Heart left ventricle (tissue), 16 donors: ENCODE data around the gene TACO1. TPM values are rescaled to one million over a fixed set of nuclear protein-coding genes. Genes with fewer than 3 reads are reported as not detected.
A peak's percentile ranks its signal among the peaks of the same experiment; 100 is the strongest.

ENCODE experiments used
- ATAC-seq, 4 donors: fragments of 200-7000 bp; cut with Tn5 transposase; one replicate each; pipeline ENCODE4 v1.9.1; 2020 to 2022; ENCODE audit warnings: moderate library complexity in 4 of 4, mild to moderate bottlenecking in 3 of 4, moderate number of reproducible peaks in 1 of 4
- DNase-seq, 5 donors: peaks; one replicate each; pipeline ENCODE4 v3.0.0-alpha.2; 2020
- H3K27ac ChIP-seq, 12 donors: fragments of 200-600 bp; sonication (generic) in 4 of 12; one replicate each; pipeline versions ENCODE4 v1.5.0 to v1.8.0; 2016 to 2022; ENCODE audit warnings: mild to moderate bottlenecking in 2 of 12
- H3K27me3 ChIP-seq, 9 donors: fragments of 200-600 bp; sonication (generic) in 2 of 9; one replicate each; pipeline versions ENCODE4 v1.5.1 to v1.8.0; 2016 to 2022; ENCODE audit warnings: mild to moderate bottlenecking in 3 of 9
- H3K36me3 ChIP-seq, 9 donors: fragments of 200-600 bp; sonication (generic) in 2 of 9; one replicate each; pipeline versions ENCODE4 v1.5.0 to v1.8.0; 2018 to 2022; ENCODE audit warnings: mild to moderate bottlenecking in 2 of 9
- H3K4me1 ChIP-seq, 12 donors: fragments of 200-600 bp; sonication (generic) in 4 of 12; one replicate each; pipeline versions ENCODE4 v1.5.0 to v1.8.0; 2016 to 2022; ENCODE audit warnings: mild to moderate bottlenecking in 3 of 12
- H3K4me3 ChIP-seq, 12 donors: fragments of 200-600 bp; sonication (generic) in 4 of 12; one replicate each; pipeline versions ENCODE4 v1.5.0 to v1.8.0; 2017 to 2022; ENCODE audit warnings: mild to moderate bottlenecking in 9 of 12, moderate library complexity in 4 of 12
- H3K9me3 ChIP-seq, 12 donors: fragments of 200-600 bp; sonication (generic) in 4 of 12; one replicate each; pipeline versions ENCODE4 v1.5.0 to v1.8.0; 2016 to 2022; ENCODE audit warnings: mild to moderate bottlenecking in 1 of 12
- POLR2A ChIP-seq, 2 donors: fragments of 450-650 bp; IDR thresholded peaks; one replicate each; pipeline ENCODE4 v1.6.1; 2017; ENCODE audit warnings: antibody characterized with exemption in 2 of 2, mild to moderate bottlenecking in 2 of 2, moderate library complexity in 2 of 2
- whole genome bisulfite sequencing, 4 donors: extraction: QIAGEN DNeasy Blood & Tissue Kit in 2 of 4; methylation state at CpG; one replicate each; pipeline versions ENCODE4 v1.1.5 to v1.1.7; 2013 to 2018; 5-methylcytosine and 5-hydroxymethylcytosine counted together
- intact Hi-C, 10 donors: fragments of 100-400 bp; cut with DNase I; formaldehyde crosslinking; loops; one replicate each; pipeline versions ENCODE4 v1.11.1 to v1.14.2; 2022
- polyA plus RNA-seq, 2 donors: library from polyadenylated mRNA; stranded (reverse); fragments of 200-250 nt; gene quantifications; one replicate each; pipeline ENCODE4 v1.2.3, GENCODE V29; 2013
- total RNA-seq, 9 donors: library from RNA; depleted of rRNA in 2 of 9; stranded (reverse); fragments of >200 nt in 2 of 9; fragmentation: NEBNext Ultra II Directional in 3 of 9; extraction: Animal tissue kit (Norgen Biotek cat#: 25700) in 3 of 9; gene quantifications; one replicate each; pipeline versions ENCODE4 v1.1.0 to v1.2.4, GENCODE V29; 2016 to 2023
- TF ChIP-seq, protein P1 (sequence below), 12 donors: fragments of 200-600 bp; sonication (generic) in 4 of 12; IDR thresholded peaks; one replicate each; pipeline versions ENCODE4 v1.5.0 to v1.8.0; 2018 to 2022; ENCODE audit warnings: antibody characterized with exemption in 12 of 12, mild to moderate bottlenecking in 5 of 12
- donor health status: ischemic (EF 13 %, LVEDD 7.1; RV severe dilation, severe dysfunction).
- donor health status: healthy with polysubstance abuse.
- donor health status: DM: no; HTN: yes; CAD: no.
- donor health status: DM: no; HTN: no; CAD: no.
- donor health status: ischemic (EF 25% LVEDD 6.9; RV normal size, moderate dysfunction).
- donor health status: ischemic (EF 25% LVEDD 5.7; RV mildly dilated, moderate dysfunction).
- donor health status: healthy.
- donor health status: DM: yes; HTN: yes; CAD: no.
- donor health status: ischemic (EF 35%, LVEDD 5.7; RV mildly dilated, moderate dysfunction).
- donor health status: nonischemic (EF 11% LVEDD 7.7; RV severe dilation, severe dysfunction).
- donor health status: DM: yes; HTN: yes; CAD: no.
- donor health status: PGD.
- donor health status: ischemic (EF 29% LVEDD 5.4; RV normal size, mild dysfunction).
- donor health status: nonischemic (EF 23%, LVEDD 6.1; RV moderate dilation, normal function).

TACO1 gene
- total and polyA plus RNA-seq, 11 donors = 23.0 to 54.9 (median 44.7) TPM

DNA sequence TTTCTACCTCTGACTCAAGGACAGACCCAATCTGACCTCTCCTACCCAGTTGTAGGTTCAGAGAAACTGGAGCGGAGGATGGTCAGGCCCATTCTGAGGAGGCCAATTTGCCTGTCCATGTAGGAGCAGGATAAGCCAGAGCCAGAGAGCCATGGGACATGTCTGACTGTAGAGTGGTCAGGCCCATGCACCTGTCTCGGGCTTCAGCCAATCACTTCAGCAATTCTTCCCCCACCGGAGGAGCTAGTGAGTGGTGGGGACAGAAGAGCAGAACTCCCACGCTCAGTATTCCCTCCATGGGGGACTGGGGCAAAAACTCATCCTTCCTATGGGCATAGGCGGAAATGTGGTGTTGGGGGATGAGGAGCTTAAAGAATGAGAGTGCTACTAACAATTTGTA, 36.1 kb upstream of the TACO1 start:
- Histone ChIP-seq H3K4me3 (no peak overlapping the region), H3K4me1 (peaks cover 0 to 19% (median 3%) of the 10 kb centered on the region in 12 donors), H3K9me3 (no peaks in the 10 kb centered on the region), H3K27ac (no peak overlapping the region), H3K36me3 (peaks cover 0 to 4% (median 0%) of the 10 kb centered on the region in 9 donors), H3K27me3 (no peaks in the 10 kb centered on the region)
- no peak for DNase-seq
- intact Hi-C loops = no loop called here
- WGBS, 4 donors = 93 to 98% (median 95%) methylated on average over 5 of the region's 5 CpGs
- ATAC-seq = no peak
- no peak for TF ChIP-seq POLR2A (IDR thresholded peaks at IDR 0.05)
- TF ChIP-seq, protein P1, sequence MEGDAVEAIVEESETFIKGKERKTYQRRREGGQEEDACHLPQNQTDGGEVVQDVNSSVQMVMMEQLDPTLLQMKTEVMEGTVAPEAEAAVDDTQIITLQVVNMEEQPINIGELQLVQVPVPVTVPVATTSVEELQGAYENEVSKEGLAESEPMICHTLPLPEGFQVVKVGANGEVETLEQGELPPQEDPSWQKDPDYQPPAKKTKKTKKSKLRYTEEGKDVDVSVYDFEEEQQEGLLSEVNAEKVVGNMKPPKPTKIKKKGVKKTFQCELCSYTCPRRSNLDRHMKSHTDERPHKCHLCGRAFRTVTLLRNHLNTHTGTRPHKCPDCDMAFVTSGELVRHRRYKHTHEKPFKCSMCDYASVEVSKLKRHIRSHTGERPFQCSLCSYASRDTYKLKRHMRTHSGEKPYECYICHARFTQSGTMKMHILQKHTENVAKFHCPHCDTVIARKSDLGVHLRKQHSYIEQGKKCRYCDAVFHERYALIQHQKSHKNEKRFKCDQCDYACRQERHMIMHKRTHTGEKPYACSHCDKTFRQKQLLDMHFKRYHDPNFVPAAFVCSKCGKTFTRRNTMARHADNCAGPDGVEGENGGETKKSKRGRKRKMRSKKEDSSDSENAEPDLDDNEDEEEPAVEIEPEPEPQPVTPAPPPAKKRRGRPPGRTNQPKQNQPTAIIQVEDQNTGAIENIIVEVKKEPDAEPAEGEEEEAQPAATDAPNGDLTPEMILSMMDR (IDR thresholded peaks at IDR 0.05) = no peak

DNA sequence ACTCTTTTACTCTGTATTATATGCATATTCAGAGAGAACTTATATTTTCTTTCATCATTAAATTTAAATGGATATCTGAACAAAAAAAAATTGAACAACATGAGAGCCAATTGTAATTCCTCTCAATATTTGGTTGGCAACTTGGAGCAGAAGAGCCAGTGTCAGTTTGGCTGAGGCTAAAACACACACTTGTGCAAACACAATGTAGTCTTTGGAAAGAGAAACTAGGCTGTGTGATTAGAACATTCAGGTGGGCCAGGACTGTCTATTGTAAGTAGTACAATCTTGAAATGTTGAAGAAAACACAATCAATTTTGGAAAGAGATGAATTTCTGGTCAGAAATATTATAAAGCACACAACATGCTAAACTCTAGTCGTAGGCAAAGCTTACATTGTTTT, 33.5 kb upstream of the TACO1 start:
- Histone ChIP-seq H3K4me3 (no peak overlapping the region), H3K27me3 (no peaks in the 10 kb centered on the region)

DNA sequence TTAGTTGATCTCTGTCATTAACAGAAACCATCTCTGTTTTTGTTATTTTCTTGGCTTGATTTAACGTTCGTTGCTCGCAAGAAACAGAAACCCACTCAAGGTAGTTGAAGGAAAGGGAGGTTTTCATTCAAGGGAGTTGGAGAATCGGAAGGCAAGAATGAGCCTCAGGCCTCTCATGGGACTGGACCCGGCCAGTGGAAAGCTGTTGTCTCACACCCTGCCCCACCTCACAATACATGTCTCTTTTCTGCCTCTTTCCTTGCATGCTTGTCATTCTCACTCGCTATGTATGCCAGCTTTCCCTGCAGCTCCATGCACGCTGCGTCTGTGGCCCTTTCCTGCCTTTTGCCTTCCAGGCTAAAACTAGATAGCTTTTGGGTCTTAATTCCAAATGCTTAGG, 32.1 kb upstream of the TACO1 start:
- ATAC-seq (no peak), DNase-seq (no peak)
- TF ChIP-seq, protein P1 (IDR thresholded peaks at IDR 0.05) = no peak
- no peak for TF ChIP-seq POLR2A (IDR thresholded peaks at IDR 0.05)
- intact Hi-C loops = no loop called here
- Histone ChIP-seq H3K9me3 (no peaks in the 10 kb centered on the region), H3K27me3 (no peaks in the 10 kb centered on the region), H3K4me1 (peaks cover 0 to 3% (median 0%) of the 10 kb centered on the region in 12 donors), H3K27ac (no peak overlapping the region), H3K36me3 (peaks cover 0 to 6% (median 0%) of the 10 kb centered on the region in 9 donors), H3K4me3 (no peak overlapping the region)
- WGBS, 4 donors = 67 to 76% (median 75%) methylated on average over 8 of the region's 8 CpGs

More for the DNA sequence above, 33.5 kb upstream of the TACO1 start:
- TF ChIP-seq POLR2A (IDR thresholded peaks at IDR 0.05) = no peak
- TF ChIP-seq, protein P1 (IDR thresholded peaks at IDR 0.05) = no peak
- no peak for DNase-seq
- no peak for ATAC-seq
- WGBS, 4 donors = 83 to 98% (median 92%) methylated on average over 1 of the region's 1 CpG
- Histone ChIP-seq H3K9me3 (no peaks in the 10 kb centered on the region), H3K27ac (no peak overlapping the region), H3K4me1 (peaks cover 0 to 9% (median 0%) of the 10 kb centered on the region in 12 donors), H3K36me3 (peaks cover 0 to 6% (median 0%) of the 10 kb centered on the region in 9 donors)
- intact Hi-C loops = no loop called here

DNA sequence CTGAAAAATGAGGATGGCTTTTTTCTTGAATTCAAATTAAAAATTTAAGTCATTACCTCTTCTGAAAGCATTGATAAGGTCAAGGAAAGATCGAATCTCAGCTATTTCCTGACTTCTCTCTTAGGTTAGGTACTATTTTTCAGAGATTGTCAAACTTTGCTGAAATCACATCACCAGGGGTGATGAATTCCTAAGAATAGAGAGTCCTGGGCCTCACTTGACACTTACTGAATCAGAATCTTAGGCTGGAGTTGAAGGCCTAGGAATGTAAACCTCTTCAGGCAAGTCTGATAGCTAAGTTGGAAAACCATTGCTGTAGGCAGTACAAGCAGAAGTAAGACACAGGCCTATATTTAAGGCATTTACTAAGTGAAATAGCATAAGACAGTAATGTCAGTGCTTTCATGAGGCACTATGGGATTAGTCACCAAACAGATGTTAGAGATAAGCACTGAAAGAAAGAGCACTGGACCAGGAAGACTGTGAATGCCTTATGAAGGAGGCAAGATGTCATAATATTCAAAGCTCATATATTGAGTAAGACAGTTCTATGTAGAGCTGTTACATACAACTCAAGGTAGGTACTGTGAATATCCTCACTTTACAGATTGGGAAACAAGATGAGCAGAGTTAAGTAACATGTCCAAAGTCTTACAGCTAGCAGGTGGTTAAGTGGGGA, 28.9 kb upstream of the TACO1 start:
- 80 to 86% (median 82%) methylated on average over 1 of the region's 1 CpG for WGBS, 4 donors
- TF ChIP-seq POLR2A (IDR thresholded peaks at IDR 0.05) = no peak
- TF ChIP-seq, protein P1 (IDR thresholded peaks at IDR 0.05) = no peak

More for the DNA sequence above, 28.9 kb upstream of the TACO1 start:
- no peaks in the 10 kb centered on the region for H3K27me3 ChIP-seq
- H3K36me3 ChIP-seq = peaks cover 0 to 6% (median 0%) of the 10 kb centered on the region in 9 donors
- H3K4me1 ChIP-seq = peaks cover 0 to 3% (median 0%) of the 10 kb centered on the region in 12 donors
- intact Hi-C loops = no loop called here
- no peak overlapping the region for H3K27ac ChIP-seq
- no peaks in the 10 kb centered on the region for H3K9me3 ChIP-seq
- no peak for DNase-seq
- peak in 1 of 4 donors; percentile 26 for ATAC-seq
- no peak overlapping the region for H3K4me3 ChIP-seq
